ENCODE data around the gene ZNHIT6.
"Not testable (repeated sequence)": the region's sequence is repeated elsewhere in the genome, so short reads cannot be mapped to it uniquely, and the experiment has no call there.

The ZNHIT6 gene

DNA sequence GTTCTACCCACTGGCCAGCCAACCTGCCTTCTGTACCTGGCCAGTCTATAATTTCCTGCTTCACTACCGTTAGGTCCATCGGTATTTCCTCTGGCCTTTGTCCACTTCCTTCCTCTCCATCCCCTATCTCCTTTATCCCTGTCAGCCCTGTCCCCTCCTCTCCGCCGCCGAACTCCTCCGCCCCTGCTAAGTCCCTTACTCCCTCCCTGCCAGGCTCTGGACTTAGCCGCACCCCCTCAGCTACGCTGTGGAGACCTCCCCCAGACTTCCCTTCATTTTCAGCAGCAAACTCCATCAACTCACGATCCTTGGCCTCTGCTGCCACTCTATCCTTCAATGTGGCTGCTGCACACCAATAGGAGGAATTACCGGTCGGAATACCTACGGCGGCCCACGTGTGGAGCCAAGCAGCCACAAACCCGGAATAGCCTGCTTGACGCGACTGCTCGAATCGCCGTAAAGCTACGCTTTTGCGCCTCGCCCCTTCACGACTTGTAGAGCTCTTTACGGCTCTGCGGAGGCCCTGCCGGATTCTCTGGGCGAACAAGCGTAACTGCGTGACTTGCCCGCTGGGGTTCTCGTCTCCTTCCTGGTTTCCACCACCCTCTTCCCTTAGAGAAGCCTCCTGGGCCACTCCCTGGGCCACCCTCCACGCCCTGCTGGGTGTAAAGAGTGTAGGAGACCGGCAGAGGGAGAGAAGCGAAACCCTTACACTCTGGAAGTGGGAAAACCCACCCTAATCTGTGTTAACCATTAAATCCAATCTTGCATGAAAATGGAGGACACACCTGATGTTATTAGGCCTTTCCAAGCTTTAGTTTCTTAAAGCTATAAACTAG lies at the start of gene ZNHIT6:
Gene ZNHIT6 (minus strand): TSS at position 444 of the 839 bp plus-strand sequence. CDS start 149 bp downstream, at position 295.
- DNase-seq = peak; percentile 58 to 71 (median 69)

DNA sequence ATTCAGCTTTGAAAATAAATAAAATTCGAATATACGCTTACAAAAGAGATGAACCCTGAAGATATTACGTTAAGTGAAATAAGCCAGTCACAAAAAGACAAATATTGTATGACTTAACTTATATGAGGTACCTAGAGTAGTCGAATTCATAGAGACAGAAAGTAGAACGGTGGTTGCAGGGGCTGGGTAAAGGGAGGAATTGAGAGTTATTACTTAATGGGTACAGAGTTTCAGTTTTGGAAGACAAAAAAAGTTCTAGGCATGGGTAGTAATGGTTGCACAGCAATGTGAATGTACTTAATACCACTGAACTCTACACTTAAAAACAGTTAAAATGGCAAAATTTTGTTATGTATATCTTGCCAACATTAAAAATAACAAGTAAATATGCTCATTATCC lies 48.6 kb upstream of the ZNHIT6 start:
- no peak for DNase-seq

DNA sequence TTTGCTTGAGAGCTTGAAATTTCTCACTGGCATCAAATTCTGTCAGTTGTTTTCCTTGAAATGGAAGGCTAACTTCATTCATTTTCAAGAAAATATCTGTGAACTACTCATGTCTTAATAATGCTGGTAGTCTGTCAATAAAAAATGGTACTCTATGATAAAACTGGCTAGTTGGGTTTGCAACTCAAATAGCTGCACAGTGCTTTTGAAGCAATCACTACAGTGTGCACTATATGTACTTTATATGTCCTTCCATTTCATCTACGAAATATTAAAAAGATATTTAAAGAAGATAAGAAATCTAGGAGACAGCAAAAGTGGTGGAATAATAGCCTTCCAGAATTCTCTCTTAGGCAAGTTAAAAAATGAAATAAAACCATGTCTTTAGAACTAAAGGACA lies 39.9 kb upstream of the ZNHIT6 start:
- no peak for DNase-seq

- no peak for DNase-seq
Observed at GRCh38 chr1:85746777-85747176, 38.5 kb upstream of the ZNHIT6 start.

GRCh38 chr1:85743814-85744213 lies 35.6 kb upstream of the ZNHIT6 start:
- no peak for DNase-seq

DNA sequence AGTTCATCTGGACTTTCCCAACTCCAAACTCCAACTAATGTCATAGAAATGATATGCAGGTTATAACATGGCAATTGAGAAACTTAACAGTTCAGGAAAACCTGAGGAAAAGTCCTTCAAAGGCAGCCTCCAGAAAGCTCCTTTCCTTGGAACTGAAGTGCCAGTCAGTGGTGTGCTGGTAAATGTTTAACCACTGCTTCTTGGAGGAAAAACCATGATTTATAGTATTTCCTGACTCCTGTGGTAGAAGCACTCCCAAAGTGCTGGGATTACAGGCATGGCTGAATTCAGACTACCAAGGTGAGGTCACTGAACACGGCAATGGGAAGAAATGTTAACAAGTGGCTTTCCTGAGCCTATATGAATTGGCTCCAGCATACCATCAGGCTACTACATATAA lies 26.7 kb upstream of the ZNHIT6 start:
- DNase-seq = no peak

DNA sequence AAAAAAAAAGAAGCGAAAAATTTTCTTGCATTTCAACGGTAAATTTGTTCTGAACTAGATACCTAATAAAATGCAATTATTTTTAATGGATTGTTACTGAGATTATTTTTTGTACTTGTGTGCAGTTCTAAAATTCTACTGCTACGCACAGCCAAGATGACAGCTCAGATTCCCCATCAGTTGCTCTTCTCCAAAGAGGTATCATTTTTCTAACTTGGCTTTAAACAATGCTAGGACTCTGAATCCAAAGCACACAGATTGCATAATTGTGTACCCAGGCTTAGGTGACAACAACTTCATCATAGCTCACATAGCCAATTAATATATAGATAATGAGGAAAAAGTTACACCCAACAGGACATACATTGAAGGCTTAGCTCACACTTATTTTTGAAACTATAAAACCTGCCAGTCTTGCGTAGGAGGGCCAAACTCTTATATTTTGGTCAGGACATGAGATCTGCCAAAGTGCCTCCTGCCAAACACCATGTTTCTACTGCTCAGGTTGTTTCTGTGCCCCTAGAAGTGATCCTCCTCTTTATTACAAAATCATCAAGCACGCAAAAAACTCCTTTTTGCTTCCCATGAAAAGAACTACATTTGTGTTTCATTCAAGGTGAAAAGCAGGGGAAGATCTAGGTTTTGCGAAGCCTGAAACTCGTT lies 10.6 kb upstream of the ZNHIT6 start:
- no peak for DNase-seq

DNA sequence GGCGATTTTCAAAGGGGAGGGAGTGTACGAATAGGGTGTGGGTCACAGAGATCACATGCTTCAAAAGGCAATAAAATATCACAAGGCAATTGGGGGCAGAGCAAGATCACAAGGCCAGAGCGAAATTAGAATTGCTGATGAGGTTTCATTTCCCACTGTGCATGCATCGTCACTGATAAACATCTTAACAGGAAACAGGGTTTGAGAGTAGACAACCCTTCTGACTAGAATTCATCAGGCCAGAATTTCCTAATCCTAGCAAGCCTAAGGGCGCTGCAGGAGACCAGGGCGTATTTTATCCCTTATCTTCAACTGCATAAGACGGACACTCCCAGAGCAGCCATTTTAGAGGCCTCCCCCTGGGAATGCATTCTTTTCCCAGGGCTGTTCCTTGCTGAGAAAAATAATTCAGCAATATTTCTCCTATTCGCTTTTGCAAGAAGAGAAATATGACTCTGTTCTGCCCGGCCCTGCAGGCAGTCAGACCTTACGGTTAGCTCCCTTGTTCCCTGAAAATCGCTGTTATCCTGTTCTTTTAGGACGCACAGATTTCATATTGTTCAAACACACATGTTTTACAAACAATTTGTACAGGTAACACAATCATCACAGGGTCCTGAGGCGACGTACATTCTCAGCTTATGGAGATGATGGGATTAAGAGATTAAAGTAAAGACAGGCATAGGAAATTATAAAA lies 6.3 kb upstream of the ZNHIT6 start:
- DNase-seq = not testable (repeated sequence)

- DNase-seq = no peak
Observed at GRCh38 chr1:85708829-85709227, 595 bp upstream of the ZNHIT6 start.

GRCh38 chr1:85707267-85707989 lies 805 bp downstream of the ZNHIT6 start:
- no peak for DNase-seq

GRCh38 chr1:85705940-85706339 lies 2.3 kb downstream of the ZNHIT6 start:
- no peak for DNase-seq

- DNase-seq = no peak
Observed at GRCh38 chr1:85700422-85700821, 7.8 kb downstream of the ZNHIT6 start.

GRCh38 chr1:85697895-85698294 lies 10.3 kb downstream of the ZNHIT6 start:
- DNase-seq = no peak

- no peak for DNase-seq
Observed at GRCh38 chr1:85692730-85693314, 15.4 kb downstream of the ZNHIT6 start.

DNA sequence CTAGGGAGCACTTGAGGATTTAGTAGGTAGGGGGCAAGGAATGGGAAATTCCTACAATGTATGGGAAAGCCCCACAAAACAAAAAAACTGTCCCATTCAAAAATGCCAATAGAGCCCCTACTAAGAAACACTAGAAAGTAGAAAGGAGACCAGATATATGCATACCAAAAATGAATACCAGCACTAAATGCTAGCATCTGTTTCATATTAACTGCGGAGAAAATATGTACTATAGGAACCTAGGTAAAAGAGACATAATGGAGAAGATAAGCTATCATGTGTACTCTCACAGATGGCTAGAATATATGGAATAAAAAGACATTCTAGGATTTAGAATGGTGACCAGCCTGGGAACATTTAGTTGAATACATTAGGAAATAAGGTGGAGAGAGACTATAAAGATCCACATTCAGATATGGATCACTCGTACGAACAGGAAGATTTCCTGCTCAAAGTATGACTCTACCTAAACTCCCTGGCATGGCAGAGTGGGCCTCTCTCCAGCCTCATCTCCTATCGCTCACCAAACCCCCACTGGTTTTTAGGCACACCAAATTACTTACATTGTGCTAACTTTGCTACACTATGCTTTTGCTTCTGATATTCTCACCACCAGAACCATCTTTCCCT lies 18.3 kb downstream of the ZNHIT6 start:
- no peak for DNase-seq

GRCh38 chr1:85683292-85684025 lies 24.8 kb downstream of the ZNHIT6 start:
- DNase-seq = no peak

- no peak for DNase-seq
Observed at GRCh38 chr1:85681087-85681486, 27.1 kb downstream of the ZNHIT6 start.

DNA sequence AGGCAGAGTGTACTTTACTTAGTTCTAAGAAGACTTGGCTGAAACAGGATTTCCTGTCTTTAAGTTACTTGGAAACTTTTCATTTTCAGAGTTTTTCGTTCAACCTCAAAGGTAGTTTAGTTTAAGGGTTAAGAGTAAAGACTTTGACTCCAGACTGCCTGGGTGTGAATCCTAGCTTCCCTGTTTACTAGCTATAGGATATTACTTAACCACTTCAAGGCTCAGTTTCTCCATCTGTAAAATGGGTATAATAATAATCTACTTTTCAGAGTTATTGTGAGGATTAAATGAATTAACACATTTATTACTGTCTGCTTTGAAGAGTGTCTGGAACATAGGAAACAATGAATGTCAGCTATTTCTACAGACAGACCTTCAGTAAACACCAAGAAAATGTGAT lies 30.0 kb downstream of the ZNHIT6 start:
- DNase-seq = no peak

GRCh38 chr1:85677656-85678055 lies 30.6 kb downstream of the ZNHIT6 start:
- no peak for DNase-seq

GRCh38 chr1:85672031-85672660 lies 36.1 kb downstream of the ZNHIT6 start:
- DNase-seq = no peak

DNA sequence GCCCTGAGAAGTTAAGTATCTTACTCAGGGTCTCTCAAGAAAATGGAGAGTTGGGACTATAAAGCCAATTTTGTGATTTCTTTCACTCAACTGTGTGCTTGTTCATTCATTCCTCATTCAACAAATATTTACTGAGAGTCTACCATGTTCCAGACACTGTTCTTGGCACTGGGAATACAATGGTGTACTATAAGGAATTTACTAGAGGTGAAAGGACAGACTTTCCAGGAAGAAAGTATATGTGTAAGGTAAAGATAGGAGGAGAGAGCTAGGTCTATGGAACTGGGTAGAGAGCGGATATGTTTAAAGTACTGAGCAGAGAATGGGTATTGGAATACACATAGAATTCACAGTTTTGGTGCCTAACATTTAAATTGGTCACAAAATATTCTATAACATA lies 42.3 kb downstream of the ZNHIT6 start:
- DNase-seq = no peak
